Left renal cortex interstitium (tissue), 4 donors: ENCODE results near the gene OPN1MW2. TPM values are rescaled to one million over a fixed set of nuclear protein-coding genes. Genes with fewer than 3 reads are reported as not detected.
"Not testable (repeated sequence)": the region's sequence is repeated elsewhere in the genome, so short reads cannot be mapped to it uniquely, and the experiment has no call there.

Source experiments
- DNase-seq, 4 donors: peaks; one replicate each; pipeline ENCODE4 v3.0.0-alpha.2; 2013; ENCODE audit warnings: low read depth in 4 of 4, low spot score in 2 of 4, missing footprints in 1 of 4
- polyA plus RNA-seq, 4 donors: library from polyadenylated mRNA; unstranded; fragments of 120-200 nt; gene quantifications; one replicate each; pipeline ENCODE4 v1.2.1, GENCODE V29; 2013; ENCODE audit not compliant: insufficient read length in 4 of 4

The OPN1MW2 gene
- not detected for polyA plus RNA-seq

- not testable (repeated sequence) for DNase-seq
Observed at GRCh38 chrX:154219456-154219855, at the start of gene OPN1MW2. OPN1MW2 (plus strand) TSS chrX:154219756; CDS start chrX:154219816, 60 bp downstream.

- not testable (repeated sequence) for DNase-seq
Observed at GRCh38 chrX:154172535-154172943, 47.0 kb upstream of the OPN1MW2 start.

- not testable (repeated sequence) for DNase-seq
Observed at GRCh38 chrX:154174356-154174755, 45.2 kb upstream of the OPN1MW2 start.

- not testable (repeated sequence) for DNase-seq
Observed at GRCh38 chrX:154182296-154182695, 37.3 kb upstream of the OPN1MW2 start, which contains the start of gene OPN1MW. OPN1MW (plus strand) TSS chrX:154182596; CDS start chrX:154182678, 82 bp downstream.

GRCh38 chrX:154183794-154184193 is 35.8 kb upstream of the OPN1MW2 start:
- DNase-seq: not testable (repeated sequence)

GRCh38 chrX:154192846-154193245 is 26.7 kb upstream of the OPN1MW2 start:
- not testable (repeated sequence) for DNase-seq

- DNase-seq: not testable (repeated sequence)
Observed at GRCh38 chrX:154194316-154194715, 25.2 kb upstream of the OPN1MW2 start.

GRCh38 chrX:154196466-154196865 is 23.1 kb upstream of the OPN1MW2 start:
- DNase-seq: not testable (repeated sequence)

GRCh38 chrX:154209670-154210418 is 9.7 kb upstream of the OPN1MW2 start:
- DNase-seq: not testable (repeated sequence)

- not testable (repeated sequence) for DNase-seq
Observed at GRCh38 chrX:154211057-154211456, 8.5 kb upstream of the OPN1MW2 start.

- DNase-seq: not testable (repeated sequence)
Observed at GRCh38 chrX:154211499-154211898, 8.1 kb upstream of the OPN1MW2 start.

- not testable (repeated sequence) for DNase-seq
Observed at GRCh38 chrX:154225292-154225691, 5.7 kb downstream of the OPN1MW2 start.

GRCh38 chrX:154226706-154227105 is 7.2 kb downstream of the OPN1MW2 start:
- not testable (repeated sequence) for DNase-seq

- DNase-seq: not testable (repeated sequence)
Observed at GRCh38 chrX:154231443-154231842, 11.9 kb downstream of the OPN1MW2 start.

- not testable (repeated sequence) for DNase-seq
Observed at GRCh38 chrX:154233620-154234019, 14.1 kb downstream of the OPN1MW2 start.

GRCh38 chrX:154238939-154239559 is 19.5 kb downstream of the OPN1MW2 start:
- not testable (repeated sequence) for DNase-seq

- not testable (repeated sequence) for DNase-seq
Observed at GRCh38 chrX:154239982-154240503, 20.5 kb downstream of the OPN1MW2 start.

- not testable (repeated sequence) for DNase-seq
Observed at GRCh38 chrX:154247377-154248045, 28.0 kb downstream of the OPN1MW2 start.

- not testable (repeated sequence) for DNase-seq
Observed at GRCh38 chrX:154248076-154248475, 28.5 kb downstream of the OPN1MW2 start.

GRCh38 chrX:154257282-154257681 is 37.7 kb downstream of the OPN1MW2 start, which contains the start of gene OPN1MW3:
OPN1MW3 (plus strand) TSS chrX:154257582; CDS start chrX:154257620, 38 bp downstream.
- DNase-seq: not testable (repeated sequence)

GRCh38 chrX:154258711-154259110 is 39.2 kb downstream of the OPN1MW2 start:
- not testable (repeated sequence) for DNase-seq
